Transverse colon (tissue), 4 donors: Measurements from ENCODE around the gene BCL11B. TPM values are rescaled to one million over a fixed set of nuclear protein-coding genes. Genes with fewer than 3 reads are reported as not detected.

Experiments used
- DNase-seq: peaks from one replicate; pipeline ENCODE4 v3.0.0-alpha.2; 2019
- H3K27ac ChIP-seq, 4 donors: fragments of 200-600 bp; sonication (generic); 2 replicates each; pipeline ENCODE4 v1.5.1; 2016 to 2018; ENCODE audit warnings: inconsistent platforms in 4 of 4
- H3K27me3 ChIP-seq: fragments of 200-600 bp; sonication (generic); 2 replicates; pipeline ENCODE4 v1.5.1; 2017; ENCODE audit warnings: inconsistent platforms
- H3K36me3 ChIP-seq, 4 donors: fragments of 200-600 bp; sonication (generic); 2 replicates each; pipeline ENCODE4 v1.5.1; 2017 to 2019; ENCODE audit warnings: inconsistent platforms in 4 of 4
- H3K4me1 ChIP-seq, 4 donors: fragments of 200-600 bp; sonication (generic); 2 replicates each; pipeline ENCODE4 v1.5.1; 2017 to 2020; ENCODE audit warnings: inconsistent platforms in 4 of 4
- H3K4me3 ChIP-seq, 4 donors: fragments of 200-600 bp; sonication (generic); 1 replicate in 1 of 4; 2 replicates in 3 of 4; pipeline versions ENCODE4 v1.5.1 to v1.6.1; 2017 to 2019; ENCODE audit warnings: inconsistent platforms in 4 of 4
- H3K9me3 ChIP-seq, 2 donors: fragments of 200-600 bp; sonication (generic); 2 replicates each; pipeline ENCODE4 v1.5.1; 2017 to 2019; ENCODE audit warnings: inconsistent platforms in 2 of 2
- CTCF ChIP-seq, 5 experiments: fragments of 200-600 bp in 3 of 5; fragments of 450-650 bp in 2 of 5; sonication (generic) in 3 of 5; IDR thresholded peaks; 1 replicate in 2 of 5; 2 replicates in 3 of 5; pipeline ENCODE4 v1.5.1; 2016 to 2017; ENCODE audit warnings: antibody characterized with exemption in 5 of 5, inconsistent platforms in 3 of 5, mild to moderate bottlenecking in 2 of 5, moderate library complexity in 1 of 5
- EP300 ChIP-seq: sonication (generic); formaldehyde crosslinking; IDR thresholded peaks from one replicate; pipeline ENCODE4 v1.6.1; 2017; ENCODE audit warnings: antibody characterized with exemption, low read depth
- POLR2A ChIP-seq: fragments of 450-650 bp; IDR thresholded peaks from one replicate; pipeline ENCODE4 v1.6.1; 2016; ENCODE audit warnings: antibody characterized with exemption, mild to moderate bottlenecking, moderate library complexity
- POLR2AphosphoS5 ChIP-seq, 3 donors: sonication (generic); formaldehyde crosslinking; IDR thresholded peaks; one replicate each; pipeline ENCODE4 v1.6.1; 2016; ENCODE audit warnings: antibody characterized with exemption in 3 of 3
- WGBS, 2 donors: methylation state at CpG; one replicate each; pipeline ENCODE4 v1.1.5; 2018; ENCODE audit warnings: low coverage in 1 of 2; 5-methylcytosine and 5-hydroxymethylcytosine counted together
- in situ Hi-C, 4 donors: fragments of 200-750 bp; cut with MboI; loops; one replicate each; pipeline versions ENCODE4 v1.15.0 to v1.15.1; 2017; ENCODE audit warnings: low sequenced_read_pairs in 3 of 4, low pct_ligation_motif_present in 1 of 4, low pct_unique_long_range_greater_than_20kb in 1 of 4
- intact Hi-C: fragments of 100-400 bp; cut with DNase I; formaldehyde crosslinking; loops from one replicate; pipeline ENCODE4 v1.15.1; 2023; ENCODE audit warnings: low total_unique reads
- total RNA-seq, 4 donors: library from RNA; depleted of rRNA; stranded (reverse); fragments of >200 nt; gene quantifications; one replicate each; pipeline ENCODE4 v1.1.0, GENCODE V29; 2016

BCL11B gene
- total RNA-seq, 4 donors from 2014 or later: 0.37 to 4.8 (median 3.7) TPM

- H3K4me1 ChIP-seq: no peaks in the 10 kb centered on the region
- no peaks in the 10 kb centered on the region for H3K36me3 ChIP-seq
- no peak for DNase-seq
- H3K9me3 ChIP-seq: no peaks in the 10 kb centered on the region
- 78% methylated on average over 16 of the region's 16 CpGs; no CpG with 5 or more reads in 1 of the 2 donors for WGBS, 2 donors
- in situ Hi-C loops: loop anchor here in 3 of 4 donors (25.0 kb wide), 3 partner anchors 1095 to 1270 kb away; no protein-coding TSS in a partner anchor
- intact Hi-C loops: no loop called here
- H3K4me3 ChIP-seq: no peak overlapping the region
- no peak for TF ChIP-seq EP300
- TF ChIP-seq POLR2A: no peak
- no peak for TF ChIP-seq POLR2AphosphoS5 (IDR thresholded peaks at IDR 0.05)
- no peak for TF ChIP-seq CTCF (IDR thresholded peaks at IDR 0.05)
- peak overlapping the region in 2 of 4 donors; percentile 43 to 68 for H3K27ac ChIP-seq
- H3K27me3 ChIP-seq: peaks cover 13% of the 10 kb centered on the region
Observed at GRCh38 chr14:99257673-99258221, 14.2 kb downstream of the BCL11B start.

- intact Hi-C loops (no loop called here), in situ Hi-C loops (loop anchor here in 3 of 4 donors (25.0 kb wide), 3 partner anchors 1095 to 1270 kb away; no protein-coding TSS in a partner anchor)
- no peak overlapping the region for H3K4me3 ChIP-seq
Observed at GRCh38 chr14:99257122-99257672, 14.8 kb downstream of the BCL11B start.

GRCh38 chr14:99256483-99256874 is 15.5 kb downstream of the BCL11B start:
- Histone ChIP-seq H3K36me3 (no peaks in the 10 kb centered on the region), H3K27ac (no peak overlapping the region), H3K4me3 (no peak overlapping the region), H3K27me3 (peaks cover 13% of the 10 kb centered on the region), H3K4me1 (no peaks in the 10 kb centered on the region), H3K9me3 (no peaks in the 10 kb centered on the region)
- in situ Hi-C loops (loop anchor here in 3 of 4 donors (25.0 kb wide), 3 partner anchors 1094 to 1269 kb away; no protein-coding TSS in a partner anchor), intact Hi-C loops (no loop called here)
- 75% methylated on average over 5 of the region's 5 CpGs; no CpG with 5 or more reads in 1 of the 2 donors for WGBS, 2 donors
- no peak for DNase-seq
- TF ChIP-seq POLR2AphosphoS5 (IDR thresholded peaks at IDR 0.05) (no peak), POLR2A (no peak), EP300 (no peak), CTCF (IDR thresholded peaks at IDR 0.05) (no peak)

More at GRCh38 chr14:99257122-99257672, 14.8 kb downstream of the BCL11B start:
- Histone ChIP-seq H3K9me3 (no peaks in the 10 kb centered on the region), H3K27me3 (peaks cover 13% of the 10 kb centered on the region), H3K4me1 (no peaks in the 10 kb centered on the region), H3K36me3 (no peaks in the 10 kb centered on the region), H3K27ac (peak overlapping the region in 2 of 4 donors; percentile 30 to 68)
- DNase-seq: no peak
- TF ChIP-seq CTCF (IDR thresholded peaks at IDR 0.05) (no peak), POLR2AphosphoS5 (IDR thresholded peaks at IDR 0.05) (no peak), POLR2A (no peak)
- WGBS, 2 donors: 81% methylated on average over 14 of the region's 14 CpGs; no CpG with 5 or more reads in 1 of the 2 donors

GRCh38 chr14:99255621-99256482 is 16.1 kb downstream of the BCL11B start:
- no peak for DNase-seq
- H3K9me3 ChIP-seq: no peaks in the 10 kb centered on the region
- no peak overlapping the region for H3K4me3 ChIP-seq
- no peaks in the 10 kb centered on the region for H3K36me3 ChIP-seq
- 81 to 93% methylated on average over 8 to 19 of the region's 19 CpGs for WGBS, 2 donors
- no peak for TF ChIP-seq CTCF (IDR thresholded peaks at IDR 0.05)
- TF ChIP-seq EP300: no peak
- no peak for TF ChIP-seq POLR2A
- TF ChIP-seq POLR2AphosphoS5 (IDR thresholded peaks at IDR 0.05): no peak
- no peak overlapping the region for H3K27ac ChIP-seq
- intact Hi-C loops: no loop called here
- H3K27me3 ChIP-seq: peaks cover 7% of the 10 kb centered on the region
- in situ Hi-C loops: loop anchor here in 3 of 4 donors (25.0 kb wide), 3 partner anchors 1094 to 1269 kb away; no protein-coding TSS in a partner anchor
- H3K4me1 ChIP-seq: no peaks in the 10 kb centered on the region
